ENCODE measurements around the gene KNL1. TPM values are rescaled to one million over a fixed set of nuclear protein-coding genes. Genes with fewer than 3 reads are reported as not detected.

The KNL1 gene
- total and polyA plus RNA-seq, 2 donors (not counting 3 experiments of a cell fraction or from before 2014, with no cell fraction given) = 4.0 to 31.8 TPM

DNA sequence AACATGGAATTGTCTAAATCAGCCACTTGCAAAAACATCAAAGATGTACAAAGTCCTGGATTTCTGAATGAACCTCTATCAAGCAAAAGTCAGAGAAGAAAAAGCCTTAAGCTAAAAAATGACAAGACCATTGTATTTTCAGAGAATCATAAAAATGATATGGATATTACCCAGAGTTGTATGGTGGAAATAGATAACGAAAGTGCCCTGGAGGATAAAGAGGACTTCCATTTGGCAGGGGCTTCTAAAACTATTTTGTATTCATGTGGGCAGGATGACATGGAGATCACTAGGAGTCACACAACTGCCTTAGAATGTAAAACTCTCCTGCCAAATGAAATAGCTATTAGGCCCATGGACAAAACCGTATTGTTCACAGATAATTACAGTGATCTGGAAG is 29.3 kb downstream of the KNL1 start:
- ChIA-PET CTCF (interaction anchor here (0.8 kb wide), 2 partner anchors 16 to 34 kb away, joined by 3 to 5 read pairs; no protein-coding TSS in a partner anchor), POLR2A (no interaction called here)
- dilution Hi-C loops (cut with MboI; ENCODE audit: extremely low pct_ligation_motif_present, low sequenced_read_pairs) = no loop called here
- H2AFZ ChIP-seq (ENCODE audit: low read depth, low read length) = no peak overlapping the region
- intact Hi-C loops (cut with micrococcal nuclease) = no loop called here
- TF ChIP-seq, protein P1, sequence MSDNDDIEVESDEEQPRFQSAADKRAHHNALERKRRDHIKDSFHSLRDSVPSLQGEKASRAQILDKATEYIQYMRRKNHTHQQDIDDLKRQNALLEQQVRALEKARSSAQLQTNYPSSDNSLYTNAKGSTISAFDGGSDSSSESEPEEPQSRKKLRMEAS (IDR thresholded peaks at IDR 0.05; ENCODE audit: insufficient read depth, insufficient read length) = no peak
- TF ChIP-seq, protein P2, sequence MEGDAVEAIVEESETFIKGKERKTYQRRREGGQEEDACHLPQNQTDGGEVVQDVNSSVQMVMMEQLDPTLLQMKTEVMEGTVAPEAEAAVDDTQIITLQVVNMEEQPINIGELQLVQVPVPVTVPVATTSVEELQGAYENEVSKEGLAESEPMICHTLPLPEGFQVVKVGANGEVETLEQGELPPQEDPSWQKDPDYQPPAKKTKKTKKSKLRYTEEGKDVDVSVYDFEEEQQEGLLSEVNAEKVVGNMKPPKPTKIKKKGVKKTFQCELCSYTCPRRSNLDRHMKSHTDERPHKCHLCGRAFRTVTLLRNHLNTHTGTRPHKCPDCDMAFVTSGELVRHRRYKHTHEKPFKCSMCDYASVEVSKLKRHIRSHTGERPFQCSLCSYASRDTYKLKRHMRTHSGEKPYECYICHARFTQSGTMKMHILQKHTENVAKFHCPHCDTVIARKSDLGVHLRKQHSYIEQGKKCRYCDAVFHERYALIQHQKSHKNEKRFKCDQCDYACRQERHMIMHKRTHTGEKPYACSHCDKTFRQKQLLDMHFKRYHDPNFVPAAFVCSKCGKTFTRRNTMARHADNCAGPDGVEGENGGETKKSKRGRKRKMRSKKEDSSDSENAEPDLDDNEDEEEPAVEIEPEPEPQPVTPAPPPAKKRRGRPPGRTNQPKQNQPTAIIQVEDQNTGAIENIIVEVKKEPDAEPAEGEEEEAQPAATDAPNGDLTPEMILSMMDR (IDR thresholded peaks at IDR 0.05; ENCODE audit: extremely low read depth in 1 of 2, insufficient read depth in 1 of 2, low read depth in 1 of 2, low read length in 2 of 2) = no peak
- no peak for TF ChIP-seq MYC (IDR thresholded peaks at IDR 0.05; ENCODE audit: low read depth, low read length)
- TF ChIP-seq EZH2 (IDR thresholded peaks at IDR 0.05; ENCODE audit: borderline replicate concordance, low read depth, low read length, severe bottlenecking) = no peak
- TF ChIP-seq POLR2AphosphoS5 (IDR thresholded peaks at IDR 0.05; ENCODE audit: insufficient read depth, low read depth, low read length) = no peak
- TF ChIP-seq JUN (IDR thresholded peaks at IDR 0.05; ENCODE audit: borderline replicate concordance, insufficient read depth, insufficient read length, low read depth) = no peak
- no peak for TF ChIP-seq POLR2A (IDR thresholded peaks at IDR 0.05; ENCODE audit: low read depth, low read length)
- TF ChIP-seq GATA2 (IDR thresholded peaks at IDR 0.05; ENCODE audit: insufficient read depth, insufficient read length, low read depth, low read length) = no peak
- no peak for TF ChIP-seq FOS (IDR thresholded peaks at IDR 0.05; ENCODE audit: borderline replicate concordance, insufficient read depth, low read length)
- DNase-seq (ENCODE audit: low read depth, low spot score) (no peak), FAIRE-seq (no peak)
- H3K36me3 ChIP-seq (ENCODE audit: control insufficient read depth in 2 of 2, extremely low read depth in 1 of 2, insufficient read depth in 2 of 2, low read length in 2 of 2) = peaks cover 0 to 4% of the 10 kb centered on the region in 2 experiments
- H3K9me3 ChIP-seq (replicated peaks; ENCODE audit: control insufficient read depth, insufficient read depth, low read length) = no peaks in the 10 kb centered on the region
- BruUV-seq (replicated peaks) = no TSS peak
- no peaks in the 10 kb centered on the region for H3K27me3 ChIP-seq (ENCODE audit: control insufficient read depth in 2 of 2, insufficient read depth in 2 of 2, low read length in 2 of 2)
- no peaks in the 10 kb centered on the region for H3K9me1 ChIP-seq (replicated peaks; ENCODE audit: control insufficient read depth, extremely low read depth, insufficient read depth, low read length)
- H3K4me3 ChIP-seq (replicated peaks in 1 of 3; ENCODE audit: insufficient read depth in 1 of 3, low read depth in 1 of 3, low read length in 3 of 3) = no peak overlapping the region
- H4K20me1 ChIP-seq (replicated peaks; ENCODE audit: control insufficient read depth, extremely low read depth, insufficient read depth, low read length) = no peaks in the 10 kb centered on the region
- no peak overlapping the region for H3K27ac ChIP-seq (ENCODE audit: insufficient read depth, low read depth, low read length)
- H3K9ac ChIP-seq (replicated peaks; ENCODE audit: extremely low read depth, insufficient read depth, low read length) = no peak overlapping the region
- H3K4me2 ChIP-seq (ENCODE audit: insufficient read depth, low read length) = no peak overlapping the region
- H3K4me1 ChIP-seq (ENCODE audit: control insufficient read depth, extremely low read depth, insufficient read depth, low read length) = no peaks in the 10 kb centered on the region
- H3K79me2 ChIP-seq (ENCODE audit: control insufficient read depth, insufficient read depth, low read length) = no peaks in the 10 kb centered on the region

Measured in endothelial cell of umbilical vein (primary cell).